WTC11 (cell line): ENCODE measurements around the gene CCR5. TPM values are rescaled to one million over a fixed set of nuclear protein-coding genes. Genes with fewer than 3 reads are reported as not detected.

Source experiments
- ATAC-seq: fragments of 200-7000 bp; cut with Tn5 transposase; 2 replicates; pipeline ENCODE4 v1.10.0; 2021; ENCODE audit warnings: mild to moderate bottlenecking, moderate library complexity
- CTCF ChIA-PET: fragments of 300-600 bp; sonication (Branson Sonifier 250); formaldehyde crosslinking; loops from one replicate; lab custom pipeline; 2021; ENCODE audit warnings: antibody characterized with exemption; lab: Charles Lee
- POLR2A ChIA-PET: fragments of 350-600 bp; sonication (Branson Sonifier 250); formaldehyde crosslinking; loops from one replicate; lab custom pipeline; 2021; ENCODE audit warnings: antibody characterized with exemption; lab: Charles Lee
- DNase-seq: peaks from one replicate; pipeline ENCODE4 v3.0.0; 2021; ENCODE audit warnings: low spot score
- H3K27ac Mint-ChIP-seq: 2 replicates; pipeline ENCODE4 v1.8.0; 2021; ENCODE audit warnings: mixed read lengths
- H3K27me3 Mint-ChIP-seq: 2 replicates; pipeline ENCODE4 v1.8.0; 2021; ENCODE audit warnings: low read depth, mild to moderate bottlenecking, moderate library complexity, mixed read lengths
- H3K36me3 Mint-ChIP-seq: 2 replicates; pipeline ENCODE4 v1.8.0; 2021; ENCODE audit warnings: mixed read lengths
- H3K4me1 Mint-ChIP-seq: 2 replicates; pipeline ENCODE4 v1.8.0; 2022; ENCODE audit warnings: mixed read lengths
- H3K4me3 Mint-ChIP-seq: 2 replicates; pipeline ENCODE4 v1.8.0; 2021; ENCODE audit warnings: mild to moderate bottlenecking, moderate library complexity, mixed read lengths
- H3K9me3 Mint-ChIP-seq: 2 replicates; pipeline ENCODE4 v1.8.0; 2021; ENCODE audit warnings: mixed read lengths
- ATF1 ChIP-seq: sonication (generic); formaldehyde crosslinking; IDR thresholded peaks from 2 replicates; pipeline ENCODE4 v1.8.1; 2023; ENCODE audit warnings: mild to moderate bottlenecking, moderate library complexity, missing genetic modification reagents
- ATF3 ChIP-seq: sonication (generic); formaldehyde crosslinking; conservative IDR thresholded peaks from 2 replicates; pipeline ENCODE4 v1.8.1; 2022; ENCODE audit warnings: mild to moderate bottlenecking, missing genetic modification reagents
- CTCF ChIP-seq: fragments of 200-600 bp; IDR thresholded peaks from 2 replicates; pipeline ENCODE4 v1.8.0; 2022; ENCODE audit warnings: antibody characterized with exemption
- E2F5 ChIP-seq: sonication (generic); formaldehyde crosslinking; IDR thresholded peaks from 2 replicates; pipeline ENCODE4 v1.8.1; 2022; ENCODE audit warnings: mild to moderate bottlenecking, moderate library complexity, missing genetic modification reagents
- ELF4 ChIP-seq: sonication (generic); formaldehyde crosslinking; IDR thresholded peaks from 2 replicates; pipeline ENCODE4 v1.8.1; 2022; ENCODE audit warnings: low read depth, mild to moderate bottlenecking, moderate library complexity, missing genetic modification reagents
- GRHL2 ChIP-seq: fragments of 250-450 bp; sonication (Bioruptor Pico); IDR thresholded peaks from 2 replicates; pipeline ENCODE4 v1.8.0; 2022; ENCODE audit warnings: mild to moderate bottlenecking, moderate library complexity; ENCODE audit not compliant: insufficient replicate concordance, severe bottlenecking
- IRF1 ChIP-seq: sonication (generic); formaldehyde crosslinking; IDR thresholded peaks from 2 replicates; pipeline ENCODE4 v1.8.0; 2023; ENCODE audit warnings: missing genetic modification reagents
- MAX ChIP-seq: sonication (generic); formaldehyde crosslinking; IDR thresholded peaks from 2 replicates; pipeline ENCODE4 v1.8.0; 2022; ENCODE audit warnings: mild to moderate bottlenecking, missing genetic modification reagents
- MLX ChIP-seq: sonication (generic); formaldehyde crosslinking; IDR thresholded peaks from 2 replicates; pipeline ENCODE4 v1.8.1; 2023; ENCODE audit warnings: mild to moderate bottlenecking, missing genetic modification reagents, moderate library complexity
- NFYB ChIP-seq: sonication (generic); formaldehyde crosslinking; conservative IDR thresholded peaks from 2 replicates; pipeline ENCODE4 v1.8.0; 2022; ENCODE audit warnings: low read depth, missing genetic modification reagents
- PREB ChIP-seq: sonication (generic); formaldehyde crosslinking; IDR thresholded peaks from 2 replicates; pipeline ENCODE4 v1.8.1; 2022; ENCODE audit warnings: mild to moderate bottlenecking, missing genetic modification reagents, moderate library complexity, borderline replicate concordance
- RORB ChIP-seq: fragments of 250-450 bp; sonication (Bioruptor Pico); IDR thresholded peaks from 2 replicates; pipeline ENCODE4 v1.9.0; 2021; ENCODE audit warnings: mild to moderate bottlenecking
- STAT6 ChIP-seq: sonication (generic); formaldehyde crosslinking; conservative IDR thresholded peaks from 2 replicates; pipeline ENCODE4 v1.8.1; 2023; ENCODE audit warnings: mild to moderate bottlenecking, low read depth, missing genetic modification reagents, moderate library complexity
- TCF7 ChIP-seq: sonication (generic); formaldehyde crosslinking; IDR thresholded peaks from 2 replicates; pipeline ENCODE4 v1.8.0; 2022; ENCODE audit warnings: mild to moderate bottlenecking, low read depth, missing genetic modification reagents, moderate library complexity
- USF1 ChIP-seq: sonication (generic); formaldehyde crosslinking; IDR thresholded peaks from 2 replicates; pipeline ENCODE4 v1.8.0; 2022; ENCODE audit warnings: mild to moderate bottlenecking, missing genetic modification reagents
- USF2 ChIP-seq: sonication (generic); formaldehyde crosslinking; IDR thresholded peaks from 2 replicates; pipeline ENCODE4 v1.8.1; 2023; ENCODE audit warnings: mild to moderate bottlenecking, missing genetic modification reagents, moderate library complexity
- ZNF138 ChIP-seq: sonication (generic); formaldehyde crosslinking; conservative IDR thresholded peaks from 2 replicates; pipeline ENCODE4 v1.8.1; 2022; ENCODE audit warnings: mild to moderate bottlenecking, moderate library complexity, missing genetic modification reagents
- ZNF416 ChIP-seq: fragments of 250-450 bp; sonication (Bioruptor Pico); IDR thresholded peaks from 2 replicates; pipeline ENCODE4 v1.9.0; 2021; ENCODE audit warnings: mild to moderate bottlenecking, inconsistent platforms
- ZSCAN18 ChIP-seq: fragments of 250-450 bp; sonication (Bioruptor Pico); IDR thresholded peaks from 2 replicates; pipeline ENCODE4 v2.1.2; 2022; ENCODE audit warnings: mild to moderate bottlenecking, moderate library complexity
- total RNA-seq: library from RNA; stranded (reverse); gene quantifications from 3 replicates; pipeline ENCODE4 v1.2.3, GENCODE V29; 2021

Gene CCR5
- total RNA-seq, 1 experiment from 2014 or later: not detected

- TF ChIP-seq PREB (CRISPR knock-in tag): no peak
- TF ChIP-seq GRHL2 (CRISPR knock-in tag): no peak
- TF ChIP-seq ATF1 (CRISPR knock-in tag): no peak
- no peak for TF ChIP-seq ZNF138 (CRISPR knock-in tag)
- TF ChIP-seq ZSCAN18 (CRISPR knock-in tag): no peak
- TF ChIP-seq STAT6: no peak
- TF ChIP-seq CTCF: no peak
- no peak for TF ChIP-seq RORB
- TF ChIP-seq ZNF416 (CRISPR knock-in tag): no peak
- TF ChIP-seq MLX (CRISPR knock-in tag): no peak
- TF ChIP-seq TCF7 (CRISPR knock-in tag): no peak
- no peak for TF ChIP-seq IRF1 (CRISPR knock-in tag)
- TF ChIP-seq MAX (CRISPR knock-in tag): no peak
- TF ChIP-seq E2F5 (CRISPR knock-in tag): no peak
Measured at GRCh38 chr3:46416125-46416810, 45.5 kb downstream of the CCR5 start (continued).

GRCh38 chr3:46416811-46417510, 46.2 kb downstream of the CCR5 start:
- ChIA-PET CTCF (interaction anchor here (0.7 to 1.5 kb wide), 2 partner anchors 10 to 39 kb away, joined by 3 to 5 read pairs; no protein-coding TSS in a partner anchor), POLR2A (interaction anchor here (0.6 kb wide), 1 partner anchor 882 kb away, joined by 4 read pairs; no protein-coding TSS in a partner anchor)
- H3K36me3 Mint-ChIP-seq: no peaks in the 10 kb centered on the region
- H3K4me1 Mint-ChIP-seq: peaks cover 22% of the 10 kb centered on the region
- no peak overlapping the region for H3K27ac Mint-ChIP-seq
- no peak overlapping the region for H3K4me3 Mint-ChIP-seq
- no peaks in the 10 kb centered on the region for H3K9me3 Mint-ChIP-seq
- ATAC-seq: no peak
- no peaks in the 10 kb centered on the region for H3K27me3 Mint-ChIP-seq
- DNase-seq: no peak
- TF ChIP-seq USF2 (CRISPR knock-in tag) (no peak), USF1 (CRISPR knock-in tag) (no peak), ATF3 (no peak), ELF4 (no peak), TCF7 (CRISPR knock-in tag) (no peak), NFYB (CRISPR knock-in tag) (no peak)
